Measurements from ENCODE around the gene TMEM256. TPM values are rescaled to one million over a fixed set of nuclear protein-coding genes. Genes with fewer than 3 reads are reported as not detected.
A peak's percentile ranks its signal among the peaks of the same experiment; 100 is the strongest.

The TMEM256 gene
- total RNA-seq, 1 donor from 2014 or later, result 118 TPM

GRCh38 chr17:7408252-7408727, 4.4 kb upstream of the TMEM256 start:
- no peaks in the 10 kb centered on the region for H3K9me3 ChIP-seq
- H3K36me3 ChIP-seq, result peaks cover 0 to 16% of the 10 kb centered on the region in 2 donors
- H3K27me3 ChIP-seq, result no peaks in the 10 kb centered on the region
- peaks cover 29% of the 10 kb centered on the region for H3K4me1 ChIP-seq
- H3K4me3 ChIP-seq, result no peak overlapping the region
- no peak for TF ChIP-seq POLR2A (IDR thresholded peaks at IDR 0.05)
- TF ChIP-seq POLR2AphosphoS5 (IDR thresholded peaks at IDR 0.05; ENCODE audit: insufficient read depth in 1 of 2, low read depth in 1 of 2), result no peak
- no peak for TF ChIP-seq CTCF (IDR thresholded peaks at IDR 0.05)
- intact Hi-C loops (cut with DNase I), result loop anchor here (5.0 kb wide), 1 partner anchor 56 kb away; the partner anchor contains the start of gene KCTD11
- H3K27ac ChIP-seq, result no peak overlapping the region
- no peak for DNase-seq (ENCODE audit: extremely low spot score in 2 of 2)

GRCh38 chr17:7407485-7408251, 3.8 kb upstream of the TMEM256 start, which contains the start of gene NLGN2:
NLGN2 (plus strand) TSS chr17:7407845; CDS start chr17:7408256, 411 bp downstream.
- intact Hi-C loops (cut with DNase I), result loop anchor here (5.0 kb wide), 1 partner anchor 55 kb away; the partner anchor contains the start of gene KCTD11
- no peak for TF ChIP-seq POLR2A (IDR thresholded peaks at IDR 0.05)
- no peak for TF ChIP-seq CTCF (IDR thresholded peaks at IDR 0.05)
- TF ChIP-seq POLR2AphosphoS5 (IDR thresholded peaks at IDR 0.05; ENCODE audit: insufficient read depth in 1 of 2, low read depth in 1 of 2), result no peak

GRCh38 chr17:7407082-7407481, 3.2 kb upstream of the TMEM256 start:
- peaks cover 34% of the 10 kb centered on the region for H3K4me1 ChIP-seq
- intact Hi-C loops (cut with DNase I), result loop anchor here (5.0 kb wide), 1 partner anchor 55 kb away; the partner anchor contains the start of gene KCTD11
- no peaks in the 10 kb centered on the region for H3K9me3 ChIP-seq
- no peak overlapping the region for H3K27ac ChIP-seq
- TF ChIP-seq POLR2A (IDR thresholded peaks at IDR 0.05), result no peak
- TF ChIP-seq POLR2AphosphoS5 (IDR thresholded peaks at IDR 0.05; ENCODE audit: insufficient read depth in 1 of 2, low read depth in 1 of 2), result no peak
- no peak for TF ChIP-seq CTCF (IDR thresholded peaks at IDR 0.05)
- H3K27me3 ChIP-seq, result no peaks in the 10 kb centered on the region
- no peak for DNase-seq (ENCODE audit: extremely low spot score in 2 of 2)
- H3K4me3 ChIP-seq, result no peak overlapping the region
- peaks cover 0 to 16% of the 10 kb centered on the region in 2 donors for H3K36me3 ChIP-seq

More at GRCh38 chr17:7407485-7408251, 3.8 kb upstream of the TMEM256 start, which contains the start of gene NLGN2:
- Histone ChIP-seq H3K27me3 (no peaks in the 10 kb centered on the region), H3K4me1 (peaks cover 30% of the 10 kb centered on the region), H3K27ac (no peak within 1 kb of the TSS), H3K4me3 (no peak within 1 kb of the TSS), H3K36me3 (peaks cover 0 to 16% of the 10 kb centered on the region in 2 donors), H3K9me3 (no peaks in the 10 kb centered on the region)
- no peak for DNase-seq (ENCODE audit: extremely low spot score in 2 of 2)

- H3K4me3 ChIP-seq, result peak overlapping the region; percentile 87 to 98
- H3K9me3 ChIP-seq, result no peaks in the 10 kb centered on the region
- H3K4me1 ChIP-seq, result peaks cover 34% of the 10 kb centered on the region
- TF ChIP-seq CTCF (IDR thresholded peaks at IDR 0.05), result no peak
- TF ChIP-seq POLR2AphosphoS5 (IDR thresholded peaks at IDR 0.05; ENCODE audit: insufficient read depth in 1 of 2, low read depth in 1 of 2), result no peak
- H3K27ac ChIP-seq, result peak overlapping the region; percentile 98
- DNase-seq (ENCODE audit: extremely low spot score in 2 of 2), result no peak
- H3K27me3 ChIP-seq, result no peaks in the 10 kb centered on the region
- intact Hi-C loops (cut with DNase I), result loop anchor here (5.0 kb wide), 1 partner anchor 54 kb away; the partner anchor contains the start of gene KCTD11
- H3K36me3 ChIP-seq, result peaks cover 0 to 16% of the 10 kb centered on the region in 2 donors
Observed at GRCh38 chr17:7406235-7406825, 2.4 kb upstream of the TMEM256 start.
